Hepatic stellate cell (primary cell): ENCODE data around the gene WDR91.

Source experiments
- DNase-seq: peaks from one replicate; pipeline ENCODE4 v3.0.0; 2011; ENCODE audit warnings: low spot score

The WDR91 gene

GRCh38 chr7:135197906-135198655 lies 13.2 kb downstream of the WDR91 start:
- DNase-seq, result no peak

- DNase-seq, result no peak
Measured at GRCh38 chr7:135197343-135197742, 14.0 kb downstream of the WDR91 start.

DNA sequence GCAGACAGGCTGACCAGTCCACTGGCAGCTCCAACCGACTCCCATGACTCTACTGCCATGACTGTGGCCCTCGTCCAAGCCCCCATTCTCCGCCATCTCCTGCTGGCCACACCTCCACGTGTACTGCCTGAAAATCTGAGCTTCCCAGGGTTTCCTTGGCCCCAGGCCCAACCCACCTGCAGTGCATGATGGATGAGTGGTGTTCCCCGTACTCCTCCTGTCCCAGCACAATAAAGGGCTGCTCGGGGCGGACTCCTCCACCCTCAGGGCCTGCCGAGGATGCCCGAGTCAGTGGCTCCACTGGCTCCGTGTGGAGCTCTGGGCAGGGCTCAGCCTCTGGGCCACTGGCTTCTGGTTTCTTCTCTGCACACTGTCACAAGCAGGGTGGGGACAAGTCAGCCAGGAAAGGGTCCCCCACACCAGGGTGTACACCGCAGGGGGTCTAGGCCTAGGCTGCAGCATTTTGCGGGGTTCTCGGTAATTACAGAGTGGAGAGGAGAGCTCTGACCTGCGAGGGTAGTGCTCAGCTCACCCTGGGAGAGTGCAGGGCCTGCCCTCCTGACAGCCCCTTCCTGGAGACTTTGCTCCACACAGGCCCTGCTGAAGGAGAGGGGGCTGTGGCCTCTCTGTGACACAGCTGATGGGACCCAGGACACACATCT lies 15.2 kb downstream of the WDR91 start:
- DNase-seq, result no peak

GRCh38 chr7:135195156-135195555 lies 16.2 kb downstream of the WDR91 start:
- no peak for DNase-seq

- peak; percentile 75 for DNase-seq
Measured at GRCh38 chr7:135194494-135195095, 16.7 kb downstream of the WDR91 start.

- peak; percentile 74 for DNase-seq
Measured at GRCh38 chr7:135193615-135194081, 17.7 kb downstream of the WDR91 start.

DNA sequence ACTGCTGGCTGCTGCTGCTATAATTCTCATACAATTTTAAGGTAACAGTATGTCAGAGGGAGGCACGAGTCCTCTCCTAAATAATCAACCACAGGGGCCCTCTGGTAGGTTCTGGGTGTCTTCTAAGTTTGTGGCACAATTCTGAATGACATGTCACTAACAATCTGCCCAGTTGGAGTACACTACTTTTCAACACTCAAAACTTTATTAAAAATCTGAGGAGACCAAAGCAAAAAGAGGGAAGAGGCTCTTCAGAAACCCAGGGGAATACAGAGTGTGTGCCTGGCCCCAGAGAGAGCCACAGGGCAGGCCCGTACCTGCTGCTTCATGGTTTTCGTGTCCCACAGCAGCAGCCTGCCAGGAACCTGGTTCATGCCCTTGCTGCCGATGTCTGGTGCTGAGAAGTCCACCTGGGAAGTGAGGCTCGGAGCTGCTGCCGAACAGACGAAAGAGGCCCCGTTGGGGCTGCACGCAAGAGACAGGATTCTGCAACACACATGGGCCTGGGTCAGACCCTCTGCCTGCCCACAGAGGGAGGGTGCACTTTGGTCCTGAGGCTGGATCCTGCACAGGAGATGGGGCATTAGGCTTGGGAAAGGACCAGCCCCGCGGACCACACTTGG lies 18.3 kb downstream of the WDR91 start:
- DNase-seq, result no peak

GRCh38 chr7:135190703-135191102 lies 20.6 kb downstream of the WDR91 start:
- no peak for DNase-seq

DNA sequence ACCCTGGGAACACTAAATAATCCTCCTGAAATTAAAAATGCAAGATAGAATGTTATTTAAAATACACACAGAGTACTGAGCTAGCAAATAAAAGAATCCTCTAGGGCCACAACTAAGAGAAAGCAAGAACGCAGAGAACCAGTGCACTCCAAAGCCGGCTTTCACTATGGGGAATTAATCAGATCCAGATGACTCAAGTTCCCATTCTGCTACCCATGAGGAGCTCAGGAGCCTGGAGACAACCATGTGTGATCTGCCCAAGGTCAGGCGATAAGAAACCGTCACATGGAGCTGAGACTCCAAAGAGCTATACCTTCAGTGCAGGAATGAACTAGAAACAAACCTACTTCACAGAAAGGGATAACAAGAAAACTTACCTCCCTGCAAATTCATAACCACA lies 21.4 kb downstream of the WDR91 start:
- no peak for DNase-seq

DNA sequence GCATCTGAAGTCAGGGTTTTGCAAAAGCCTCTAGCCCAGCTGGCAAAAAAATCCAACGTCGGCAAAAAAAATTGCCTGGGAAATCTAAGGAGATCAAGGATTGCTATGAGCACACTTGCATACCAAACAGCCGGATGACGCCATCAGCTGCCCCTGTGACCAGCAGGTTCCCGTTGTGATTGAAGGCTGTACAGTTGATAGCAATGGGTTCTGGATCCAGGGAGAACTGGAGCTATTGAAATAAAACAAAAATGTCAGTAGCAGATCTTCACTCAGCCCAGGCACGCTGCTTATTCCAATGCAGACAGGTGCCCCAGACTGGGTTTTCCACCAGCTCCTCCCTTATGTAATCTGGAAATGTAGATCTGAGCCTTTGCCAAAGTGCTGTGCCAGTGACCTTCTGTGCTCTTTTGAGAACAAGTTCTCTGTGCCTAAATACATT lies 22.1 kb downstream of the WDR91 start:
- no peak for DNase-seq

DNA sequence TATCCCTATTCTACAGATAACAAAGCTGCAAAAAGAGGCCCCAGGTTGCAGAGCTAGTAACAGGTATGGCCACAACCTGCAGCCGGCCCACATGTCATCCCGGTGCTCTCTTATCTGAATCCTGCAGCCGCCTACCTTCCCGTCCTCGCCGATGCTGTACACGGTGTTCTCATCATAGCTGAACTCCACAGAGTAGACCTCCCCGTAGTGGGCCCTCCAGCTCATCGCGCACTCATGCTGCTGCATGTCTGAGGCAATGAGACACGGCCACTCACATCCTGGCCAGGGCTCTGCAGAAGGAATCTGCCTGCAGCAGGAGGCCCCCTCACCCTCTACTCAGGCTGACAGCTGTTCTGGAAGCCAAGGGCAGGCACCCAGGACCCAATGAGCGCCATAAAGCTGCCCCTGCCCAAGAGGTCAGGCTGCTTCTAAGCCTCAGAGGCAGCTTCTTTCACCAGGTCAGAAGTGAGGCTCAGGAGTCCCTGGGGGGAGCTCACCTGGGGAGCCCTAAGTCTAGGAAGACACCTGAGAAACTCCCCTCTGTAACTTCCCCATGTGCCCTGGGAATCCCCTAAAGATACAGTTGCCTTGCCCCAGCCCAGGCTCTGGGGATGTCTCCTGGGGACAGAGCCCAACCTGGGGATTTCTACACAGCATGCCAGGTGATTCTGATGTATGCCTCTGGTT lies 22.9 kb downstream of the WDR91 start:
- no peak for DNase-seq

DNA sequence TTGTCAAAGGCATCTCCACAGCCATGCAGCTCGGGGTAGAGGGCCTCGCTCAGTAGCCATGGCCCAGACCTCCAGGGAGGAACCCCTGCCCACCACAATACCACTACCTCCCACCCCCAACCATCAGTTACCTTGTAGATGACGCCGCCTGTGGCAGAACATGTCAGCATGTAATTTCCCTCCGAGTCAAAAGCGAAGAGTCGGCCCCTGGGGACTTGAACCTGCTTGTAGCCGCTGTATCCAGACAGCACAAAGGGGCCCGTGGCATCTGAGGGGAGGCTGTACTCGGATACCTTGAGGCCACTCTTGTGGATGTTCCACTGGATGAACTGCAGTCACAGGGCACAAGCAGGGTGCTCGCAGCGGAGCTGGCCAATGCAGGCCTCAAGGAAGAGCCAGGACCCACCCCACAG lies 24.5 kb downstream of the WDR91 start:
- DNase-seq, result no peak

DNA sequence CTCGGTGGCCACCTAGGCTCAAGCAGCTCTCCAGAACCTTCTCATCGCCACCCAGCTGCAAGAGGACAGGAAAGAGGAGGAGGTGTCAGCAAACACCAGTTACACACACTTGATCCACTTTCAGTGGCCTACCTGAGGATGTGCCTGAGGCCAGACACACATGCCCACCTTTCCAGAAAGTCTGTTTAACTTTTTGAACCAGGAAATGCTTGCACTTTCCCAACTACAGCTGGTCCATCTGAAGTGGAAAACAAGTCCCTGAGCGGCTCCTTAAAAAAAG lies 25.1 kb downstream of the WDR91 start:
- no peak for DNase-seq

GRCh38 chr7:135185471-135186260 lies 25.7 kb downstream of the WDR91 start:
- DNase-seq, result no peak

- no peak for DNase-seq
Measured at GRCh38 chr7:135184254-135184841, 27.0 kb downstream of the WDR91 start.

GRCh38 chr7:135183478-135183877 lies 27.8 kb downstream of the WDR91 start:
- DNase-seq, result no peak

- DNase-seq, result no peak
Measured at GRCh38 chr7:135181929-135182678, 29.2 kb downstream of the WDR91 start.

- DNase-seq, result no peak
Measured at GRCh38 chr7:135181261-135181928, 29.9 kb downstream of the WDR91 start.

- no peak for DNase-seq
Measured at GRCh38 chr7:135180122-135180521, 31.2 kb downstream of the WDR91 start.
